ENCODE measurements around the gene CNTF.

DNA sequence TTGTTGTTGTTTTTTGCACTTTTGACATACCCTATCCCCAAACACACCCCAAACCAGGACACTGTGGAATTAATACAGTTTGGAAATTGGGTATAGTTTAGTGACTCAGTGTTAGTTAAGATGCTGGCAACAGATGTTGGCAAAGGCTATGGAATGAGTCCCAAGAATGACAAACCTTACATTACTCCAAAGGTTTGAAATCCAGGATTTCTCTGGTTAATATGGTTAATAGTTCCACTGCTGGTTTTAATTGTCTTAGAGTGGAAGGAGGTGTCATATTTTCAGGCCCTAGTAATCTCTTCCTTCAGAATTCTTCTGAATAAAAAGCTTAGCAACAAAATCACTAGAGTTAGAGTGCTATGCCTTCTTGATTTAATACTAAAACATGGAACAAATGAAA is 47.6 kb upstream of the CNTF start:
- TF ChIP-seq CTCF (IDR thresholded peaks at IDR 0.05; ENCODE audit: borderline replicate concordance, extremely low read depth, low read length, poor library complexity, severe bottlenecking) (no peak), EZH2 (IDR thresholded peaks at IDR 0.05; ENCODE audit: borderline replicate concordance, low read depth, low read length, severe bottlenecking) (no peak)

Measured in DND-41 (cell line).